ENCODE measurements around the gene RARB. TPM values are rescaled to one million over a fixed set of nuclear protein-coding genes. Genes with fewer than 3 reads are reported as not detected.

RARB gene
- total RNA-seq, 2 donors from 2014 or later, result 21.5 to 21.9 TPM

- Histone ChIP-seq H3K9ac (ENCODE audit: extremely low read depth, low read length, poor library complexity, severe bottlenecking) (no peak overlapping the region), H3K27ac (ENCODE audit: low read depth, low read length) (no peak overlapping the region), H3K4me1 (ENCODE audit: control insufficient read depth, insufficient read depth, low read length) (no peaks in the 10 kb centered on the region), H3K9me3 (ENCODE audit: control insufficient read depth, low read length) (no peaks in the 10 kb centered on the region), H3K4me3 (ENCODE audit: low read length) (no peak overlapping the region), H3K36me3 (ENCODE audit: control insufficient read depth, insufficient read depth, low read length) (peaks cover 41% of the 10 kb centered on the region), H3K27me3 (ENCODE audit: control insufficient read depth, insufficient read depth, low read length, poor library complexity, severe bottlenecking) (no peaks in the 10 kb centered on the region)
- no peaks in the 10 kb centered on the region for H3K27me3 Mint-ChIP-seq (ENCODE audit: insufficient read depth)
- peaks cover 49% of the 10 kb centered on the region for H3K36me3 Mint-ChIP-seq (ENCODE audit: low read depth)
- H3K27ac Mint-ChIP-seq, result no peak overlapping the region
- H3K4me3 Mint-ChIP-seq, result no peak overlapping the region
- no peaks in the 10 kb centered on the region for H3K9me3 Mint-ChIP-seq
- no peak for TF ChIP-seq CTCF (conservative IDR thresholded peaks at IDR 0.05)
- H3K4me1 Mint-ChIP-seq, result no peaks in the 10 kb centered on the region
- WGBS, 2 experiments (ENCODE audit: insufficient coverage in 1 of 2, insufficient read length in 1 of 2), result 95 to 97% methylated on average over 11 to 12 of the region's 12 CpGs
- peak; percentile 38 for DNase-seq
These were observed 146.9 kb downstream of the RARB start for GRCh38 chr3:25575001-25575400.

GRCh38 chr3:25576146-25576545, 148.1 kb downstream of the RARB start:
- no peaks in the 10 kb centered on the region for H3K9me3 Mint-ChIP-seq
- Histone ChIP-seq H3K9ac (ENCODE audit: extremely low read depth, low read length, poor library complexity, severe bottlenecking) (no peak overlapping the region), H3K9me3 (ENCODE audit: control insufficient read depth, low read length) (no peaks in the 10 kb centered on the region), H3K4me3 (ENCODE audit: low read length) (no peak overlapping the region), H3K4me1 (ENCODE audit: control insufficient read depth, insufficient read depth, low read length) (no peaks in the 10 kb centered on the region), H3K27ac (ENCODE audit: low read depth, low read length) (no peak overlapping the region), H3K36me3 (ENCODE audit: control insufficient read depth, insufficient read depth, low read length) (peaks cover 48% of the 10 kb centered on the region), H3K27me3 (ENCODE audit: control insufficient read depth, insufficient read depth, low read length, poor library complexity, severe bottlenecking) (no peaks in the 10 kb centered on the region)
- H3K4me1 Mint-ChIP-seq, result no peaks in the 10 kb centered on the region
- no peak overlapping the region for H3K4me3 Mint-ChIP-seq
- H3K27me3 Mint-ChIP-seq (ENCODE audit: insufficient read depth), result no peaks in the 10 kb centered on the region
- H3K27ac Mint-ChIP-seq, result no peak overlapping the region
- peaks cover 47% of the 10 kb centered on the region for H3K36me3 Mint-ChIP-seq (ENCODE audit: low read depth)
- WGBS, 2 experiments (ENCODE audit: insufficient coverage in 1 of 2, insufficient read length in 1 of 2), result 90 to 94% methylated on average over 4 of the region's 4 CpGs
- no peak for DNase-seq
- TF ChIP-seq CTCF (conservative IDR thresholded peaks at IDR 0.05), result no peak

GRCh38 chr3:25576831-25577454, 148.9 kb downstream of the RARB start:
- peaks cover 43% of the 10 kb centered on the region for H3K36me3 Mint-ChIP-seq (ENCODE audit: low read depth)
- no peaks in the 10 kb centered on the region for H3K9me3 Mint-ChIP-seq
- no peak overlapping the region for H3K4me3 Mint-ChIP-seq
- no peaks in the 10 kb centered on the region for H3K4me1 Mint-ChIP-seq
- no peaks in the 10 kb centered on the region for H3K27me3 ChIP-seq (ENCODE audit: control insufficient read depth, insufficient read depth, low read length, poor library complexity, severe bottlenecking)
- H3K27ac Mint-ChIP-seq, result no peak overlapping the region
- no peak overlapping the region for H3K4me3 ChIP-seq (ENCODE audit: low read length)
- H3K27me3 Mint-ChIP-seq (ENCODE audit: insufficient read depth), result no peaks in the 10 kb centered on the region
- DNase-seq, result peak; percentile 81
- H3K4me1 ChIP-seq (ENCODE audit: control insufficient read depth, insufficient read depth, low read length), result no peaks in the 10 kb centered on the region
- H3K9ac ChIP-seq (ENCODE audit: extremely low read depth, low read length, poor library complexity, severe bottlenecking), result no peak overlapping the region
- peaks cover 48% of the 10 kb centered on the region for H3K36me3 ChIP-seq (ENCODE audit: control insufficient read depth, insufficient read depth, low read length)
- 76% methylated on average over 9 to 15 of the region's 15 CpGs for WGBS, 2 experiments (ENCODE audit: insufficient coverage in 1 of 2, insufficient read length in 1 of 2)
- TF ChIP-seq CTCF (conservative IDR thresholded peaks at IDR 0.05), result peak; percentile 69
- H3K9me3 ChIP-seq (ENCODE audit: control insufficient read depth, low read length), result no peaks in the 10 kb centered on the region
- no peak overlapping the region for H3K27ac ChIP-seq (ENCODE audit: low read depth, low read length)
